ENCODE measurements around the gene OR2L13. TPM values are rescaled to one million over a fixed set of nuclear protein-coding genes. Genes with fewer than 3 reads are reported as not detected.

OR2L13 gene
- total RNA-seq, 1 experiment from 2014 or later, result not detected

GRCh38 chr1:248046536-248046935, 48.4 kb upstream of the OR2L13 start, which contains the start of gene OR2L3:
OR2L3 (plus strand) TSS chr1:248046836; CDS start chr1:248060682, 13,846 bp downstream.
- Histone ChIP-seq H3K9me2 (ENCODE audit: insufficient read depth) (no peaks in the 10 kb centered on the region), H3K4me3 (replicated peaks in 1 of 2; ENCODE audit: low read depth in 1 of 2, low read length in 2 of 2) (no peak within 1 kb of the TSS), H3K27me3 (ENCODE audit: insufficient read depth, low read length) (no peaks in the 10 kb centered on the region), H3K36me3 (ENCODE audit: control insufficient read depth in 1 of 2, insufficient read depth in 2 of 2, low read length in 2 of 2) (no peaks in the 10 kb centered on the region), H3K4me2 (ENCODE audit: low read length) (no peak within 1 kb of the TSS), H3K27ac (ENCODE audit: low read depth, low read length) (no peak within 1 kb of the TSS), H3K9ac (ENCODE audit: low read length) (no peak within 1 kb of the TSS), H3K4me1 (ENCODE audit: control insufficient read depth in 1 of 2, insufficient read depth in 2 of 2, low read length in 2 of 2) (no peaks in the 10 kb centered on the region), H4K20me1 (ENCODE audit: insufficient read depth) (no peaks in the 10 kb centered on the region), H2AFZ (ENCODE audit: low read depth, low read length, poor library complexity, severe bottlenecking) (no peak within 1 kb of the TSS), H3K9me3 (ENCODE audit: control insufficient read depth in 1 of 2, insufficient read depth in 1 of 2, low read depth in 1 of 2, low read length in 2 of 2) (peaks cover 0 to 12% of the 10 kb centered on the region in 2 experiments; a peak in 2 of 4 replicates), H3K79me2 (ENCODE audit: insufficient read depth, low read length) (no peaks in the 10 kb centered on the region)
- intact Hi-C loops (cut with micrococcal nuclease), result no loop called here
- no peak for TF ChIP-seq FOSL1 (IDR thresholded peaks at IDR 0.05; ENCODE audit: low read depth)
- ATAC-seq, result no peak
- DNase-seq (ENCODE audit: low read depth, low spot score), result no peak
- ChIA-PET RAD21 (ENCODE audit: low non-redundant PET in 1 of 2, low total read pairs in 2 of 2, uncharacterized antibody in 2 of 2, unreplicated experiment in 2 of 2) (no interaction called here), POLR2A (no interaction called here), CTCF (no interaction called here)
- BruUV-seq (replicated peaks), result no TSS peak

GRCh38 chr1:248047008-248047407, 48.0 kb upstream of the OR2L13 start:
- no peaks in the 10 kb centered on the region for H3K27me3 ChIP-seq (ENCODE audit: insufficient read depth, low read length)
- peaks cover 0 to 12% of the 10 kb centered on the region in 2 experiments; a peak in 2 of 4 replicates for H3K9me3 ChIP-seq (ENCODE audit: control insufficient read depth in 1 of 2, insufficient read depth in 1 of 2, low read depth in 1 of 2, low read length in 2 of 2)
- CTCF ChIA-PET, result no interaction called here
- no TSS peak for BruUV-seq (replicated peaks)
- ATAC-seq (no peak), DNase-seq (ENCODE audit: low read depth, low spot score) (no peak)
- TF ChIP-seq CEBPB (IDR thresholded peaks at IDR 0.05; ENCODE audit: low read depth) (no peak), ZNF274 (IDR thresholded peaks at IDR 0.05; ENCODE audit: low read depth, low read length) (no peak)
- H3K4me3 ChIP-seq (replicated peaks in 1 of 2; ENCODE audit: low read depth in 1 of 2, low read length in 2 of 2), result no peak overlapping the region
- no peaks in the 10 kb centered on the region for H3K36me3 ChIP-seq (ENCODE audit: control insufficient read depth in 1 of 2, insufficient read depth in 2 of 2, low read length in 2 of 2)
- no peak overlapping the region for H3K4me2 ChIP-seq (ENCODE audit: low read length)
- POLR2A ChIA-PET, result no interaction called here
- intact Hi-C loops (cut with micrococcal nuclease), result no loop called here
- H3K9me2 ChIP-seq (ENCODE audit: insufficient read depth), result no peaks in the 10 kb centered on the region
- H3K4me1 ChIP-seq (ENCODE audit: control insufficient read depth in 1 of 2, insufficient read depth in 2 of 2, low read length in 2 of 2), result no peaks in the 10 kb centered on the region
- no peaks in the 10 kb centered on the region for H3K79me2 ChIP-seq (ENCODE audit: insufficient read depth, low read length)
- H4K20me1 ChIP-seq (ENCODE audit: insufficient read depth), result no peaks in the 10 kb centered on the region
- RAD21 ChIA-PET (ENCODE audit: low non-redundant PET in 1 of 2, low total read pairs in 2 of 2, uncharacterized antibody in 2 of 2, unreplicated experiment in 2 of 2), result no interaction called here
- H2AFZ ChIP-seq (ENCODE audit: low read depth, low read length, poor library complexity, severe bottlenecking), result no peak overlapping the region
- no peak overlapping the region for H3K9ac ChIP-seq (ENCODE audit: low read length)
- H3K27ac ChIP-seq (ENCODE audit: low read depth, low read length), result no peak overlapping the region

- Histone ChIP-seq H3K9ac (ENCODE audit: low read length) (no peak overlapping the region), H4K20me1 (ENCODE audit: insufficient read depth) (no peaks in the 10 kb centered on the region), H3K36me3 (ENCODE audit: control insufficient read depth in 1 of 2, insufficient read depth in 2 of 2, low read length in 2 of 2) (no peaks in the 10 kb centered on the region), H3K4me3 (replicated peaks in 1 of 2; ENCODE audit: low read depth in 1 of 2, low read length in 2 of 2) (no peak overlapping the region), H2AFZ (ENCODE audit: low read depth, low read length, poor library complexity, severe bottlenecking) (no peak overlapping the region), H3K4me1 (ENCODE audit: control insufficient read depth in 1 of 2, insufficient read depth in 2 of 2, low read length in 2 of 2) (no peaks in the 10 kb centered on the region), H3K79me2 (ENCODE audit: insufficient read depth, low read length) (no peaks in the 10 kb centered on the region), H3K9me2 (ENCODE audit: insufficient read depth) (no peaks in the 10 kb centered on the region), H3K27ac (ENCODE audit: low read depth, low read length) (no peak overlapping the region), H3K27me3 (ENCODE audit: insufficient read depth, low read length) (no peaks in the 10 kb centered on the region), H3K4me2 (ENCODE audit: low read length) (no peak overlapping the region), H3K9me3 (ENCODE audit: control insufficient read depth in 1 of 2, insufficient read depth in 1 of 2, low read depth in 1 of 2, low read length in 2 of 2) (peaks cover 5 to 14% of the 10 kb centered on the region in 2 experiments; a peak in 2 of 4 replicates)
- ChIA-PET RAD21 (ENCODE audit: low non-redundant PET in 1 of 2, low total read pairs in 2 of 2, uncharacterized antibody in 2 of 2, unreplicated experiment in 2 of 2) (no interaction called here), POLR2A (no interaction called here), CTCF (no interaction called here)
- no peak for DNase-seq (ENCODE audit: low read depth, low spot score)
- no TSS peak for BruUV-seq (replicated peaks)
- intact Hi-C loops (cut with micrococcal nuclease), result loop anchor here (10.0 kb wide), 1 partner anchor 50 kb away; no protein-coding TSS in a partner anchor
- ATAC-seq, result no peak
- no peak for TF ChIP-seq ELF1 (IDR thresholded peaks at IDR 0.05; ENCODE audit: borderline replicate concordance, low read depth)
- TF ChIP-seq RAD21 (IDR thresholded peaks at IDR 0.05; ENCODE audit: low read depth), result no peak
- no peak for TF ChIP-seq EZH2 (IDR thresholded peaks at IDR 0.05)
- TF ChIP-seq ZBTB33 (IDR thresholded peaks at IDR 0.05; ENCODE audit: extremely low read depth, insufficient replicate concordance, low read length), result no peak
- no peak for TF ChIP-seq SRF (IDR thresholded peaks at IDR 0.05; ENCODE audit: low read depth)
- TF ChIP-seq TCF7L2 (IDR thresholded peaks at IDR 0.05; ENCODE audit: borderline replicate concordance, extremely low read depth, insufficient read depth, insufficient read length), result no peak
Observed at GRCh38 chr1:248054671-248055070, 40.3 kb upstream of the OR2L13 start.
